Loucy (cell line): ENCODE measurements around the gene RPLP2.

Experiments used
- EZH2phosphoT487 ChIP-seq: fragments of 200-600 bp; IDR thresholded peaks from 2 replicates; pipeline ENCODE4 v1.6.1; 2018; ENCODE audit warnings: antibody characterized with exemption, mild to moderate bottlenecking, moderate library complexity, borderline replicate concordance
- TF ChIP-seq, protein P1 (sequence below): fragments of 200-600 bp; sonication (generic); conservative IDR thresholded peaks from 2 replicates; pipeline ENCODE4 v1.5.1; 2014; ENCODE audit warnings: mild to moderate bottlenecking, antibody characterized with exemption, low read length

DNA sequence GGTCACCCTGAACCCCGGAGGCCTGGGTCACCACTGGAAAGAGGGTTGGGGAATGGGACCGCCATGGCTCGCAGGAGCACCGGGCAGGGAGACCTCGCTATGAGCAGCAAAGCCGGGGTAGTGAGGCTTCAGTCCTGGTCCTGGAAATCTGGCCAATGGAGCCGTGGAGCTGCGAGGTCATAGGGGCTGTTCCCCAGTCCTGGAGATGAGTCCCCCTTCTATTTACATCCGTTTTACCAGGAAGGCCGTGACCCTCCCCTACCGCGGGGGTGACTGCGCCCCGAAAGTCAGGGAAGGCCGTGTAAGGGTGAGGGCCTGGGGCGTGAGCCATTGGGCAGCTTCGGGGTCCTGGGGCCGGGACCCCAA lies 5.2 kb upstream of the RPLP2 start:
- TF ChIP-seq, protein P1, sequence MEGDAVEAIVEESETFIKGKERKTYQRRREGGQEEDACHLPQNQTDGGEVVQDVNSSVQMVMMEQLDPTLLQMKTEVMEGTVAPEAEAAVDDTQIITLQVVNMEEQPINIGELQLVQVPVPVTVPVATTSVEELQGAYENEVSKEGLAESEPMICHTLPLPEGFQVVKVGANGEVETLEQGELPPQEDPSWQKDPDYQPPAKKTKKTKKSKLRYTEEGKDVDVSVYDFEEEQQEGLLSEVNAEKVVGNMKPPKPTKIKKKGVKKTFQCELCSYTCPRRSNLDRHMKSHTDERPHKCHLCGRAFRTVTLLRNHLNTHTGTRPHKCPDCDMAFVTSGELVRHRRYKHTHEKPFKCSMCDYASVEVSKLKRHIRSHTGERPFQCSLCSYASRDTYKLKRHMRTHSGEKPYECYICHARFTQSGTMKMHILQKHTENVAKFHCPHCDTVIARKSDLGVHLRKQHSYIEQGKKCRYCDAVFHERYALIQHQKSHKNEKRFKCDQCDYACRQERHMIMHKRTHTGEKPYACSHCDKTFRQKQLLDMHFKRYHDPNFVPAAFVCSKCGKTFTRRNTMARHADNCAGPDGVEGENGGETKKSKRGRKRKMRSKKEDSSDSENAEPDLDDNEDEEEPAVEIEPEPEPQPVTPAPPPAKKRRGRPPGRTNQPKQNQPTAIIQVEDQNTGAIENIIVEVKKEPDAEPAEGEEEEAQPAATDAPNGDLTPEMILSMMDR: no peak
- TF ChIP-seq EZH2phosphoT487: no peak
